ENCODE measurements around the gene IDE. TPM values are rescaled to one million over a fixed set of nuclear protein-coding genes. Genes with fewer than 3 reads are reported as not detected.

IDE gene
- total RNA-seq, 1 donor from 2014 or later, result 19.6 TPM

DNA sequence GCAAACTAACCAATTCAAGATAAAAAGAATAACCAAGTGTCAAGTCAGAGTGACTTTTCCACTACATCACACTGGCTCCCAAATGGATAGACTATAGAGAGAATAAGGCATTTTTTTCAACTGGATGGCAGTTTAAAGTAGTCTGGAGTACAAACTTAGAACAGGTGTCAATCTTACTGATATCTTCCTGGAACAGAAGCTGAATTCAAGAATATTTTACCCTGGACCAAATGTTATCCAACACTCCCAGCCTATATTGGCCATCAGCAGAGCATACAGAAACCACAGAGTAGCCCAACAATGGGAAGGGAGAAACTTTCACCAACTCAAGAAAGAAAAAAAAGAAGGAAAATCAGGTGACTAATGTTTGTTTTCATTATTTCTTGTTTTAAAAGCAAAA lies 11.5 kb downstream of the IDE start:
- TF ChIP-seq, protein P1, sequence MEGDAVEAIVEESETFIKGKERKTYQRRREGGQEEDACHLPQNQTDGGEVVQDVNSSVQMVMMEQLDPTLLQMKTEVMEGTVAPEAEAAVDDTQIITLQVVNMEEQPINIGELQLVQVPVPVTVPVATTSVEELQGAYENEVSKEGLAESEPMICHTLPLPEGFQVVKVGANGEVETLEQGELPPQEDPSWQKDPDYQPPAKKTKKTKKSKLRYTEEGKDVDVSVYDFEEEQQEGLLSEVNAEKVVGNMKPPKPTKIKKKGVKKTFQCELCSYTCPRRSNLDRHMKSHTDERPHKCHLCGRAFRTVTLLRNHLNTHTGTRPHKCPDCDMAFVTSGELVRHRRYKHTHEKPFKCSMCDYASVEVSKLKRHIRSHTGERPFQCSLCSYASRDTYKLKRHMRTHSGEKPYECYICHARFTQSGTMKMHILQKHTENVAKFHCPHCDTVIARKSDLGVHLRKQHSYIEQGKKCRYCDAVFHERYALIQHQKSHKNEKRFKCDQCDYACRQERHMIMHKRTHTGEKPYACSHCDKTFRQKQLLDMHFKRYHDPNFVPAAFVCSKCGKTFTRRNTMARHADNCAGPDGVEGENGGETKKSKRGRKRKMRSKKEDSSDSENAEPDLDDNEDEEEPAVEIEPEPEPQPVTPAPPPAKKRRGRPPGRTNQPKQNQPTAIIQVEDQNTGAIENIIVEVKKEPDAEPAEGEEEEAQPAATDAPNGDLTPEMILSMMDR (conservative IDR thresholded peaks at IDR 0.05; ENCODE audit: low read depth, low read length), result no peak
- DNase-seq (ENCODE audit: low read depth), result no peak
- H3K4me3 ChIP-seq (ENCODE audit: low read depth, low read length), result no peak overlapping the region

DNA sequence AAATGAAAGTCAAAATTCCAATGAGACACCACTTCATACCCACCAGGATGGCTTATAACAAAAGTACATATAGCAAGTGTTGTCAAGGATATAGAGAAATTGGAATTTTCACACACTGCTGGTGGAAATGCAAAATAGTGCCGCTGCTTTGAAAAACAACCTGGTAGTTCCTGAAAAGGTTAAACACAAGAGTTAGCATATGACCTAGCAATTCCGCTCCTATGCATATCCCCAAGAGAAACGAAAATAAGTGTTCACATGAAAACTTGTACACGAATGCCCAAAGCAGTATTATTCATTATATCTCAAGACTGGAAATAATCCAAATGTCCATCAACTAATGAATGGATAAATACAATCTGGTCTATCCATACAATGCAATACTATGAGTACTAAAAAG lies 14.8 kb downstream of the IDE start:
- DNase-seq (ENCODE audit: low read depth), result no peak
- TF ChIP-seq, protein P1 (conservative IDR thresholded peaks at IDR 0.05; ENCODE audit: low read depth, low read length), result no peak
- H3K4me3 ChIP-seq (ENCODE audit: low read depth, low read length), result no peak overlapping the region

DNA sequence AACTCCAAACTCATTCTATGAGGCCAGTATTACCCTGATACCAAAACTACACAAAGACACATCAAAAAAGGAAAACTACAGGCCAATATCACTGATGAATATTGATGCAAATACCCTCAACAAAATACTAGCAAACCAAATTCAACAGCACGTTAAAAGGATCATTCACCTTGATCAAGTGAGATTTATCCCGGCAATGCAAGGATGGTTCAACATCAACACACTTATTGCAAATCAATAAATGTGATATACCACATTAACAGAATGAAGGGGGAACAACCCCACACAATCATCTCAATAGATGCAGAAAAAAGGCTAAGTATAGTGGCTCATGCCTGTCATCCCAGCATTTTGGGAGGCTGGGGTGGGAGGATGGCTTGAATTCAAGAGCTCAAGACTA lies 19.9 kb downstream of the IDE start:
- TF ChIP-seq, protein P1 (conservative IDR thresholded peaks at IDR 0.05; ENCODE audit: low read depth, low read length), result no peak
- no peak overlapping the region for H3K4me3 ChIP-seq (ENCODE audit: low read depth, low read length)
- no peak for DNase-seq (ENCODE audit: low read depth)

DNA sequence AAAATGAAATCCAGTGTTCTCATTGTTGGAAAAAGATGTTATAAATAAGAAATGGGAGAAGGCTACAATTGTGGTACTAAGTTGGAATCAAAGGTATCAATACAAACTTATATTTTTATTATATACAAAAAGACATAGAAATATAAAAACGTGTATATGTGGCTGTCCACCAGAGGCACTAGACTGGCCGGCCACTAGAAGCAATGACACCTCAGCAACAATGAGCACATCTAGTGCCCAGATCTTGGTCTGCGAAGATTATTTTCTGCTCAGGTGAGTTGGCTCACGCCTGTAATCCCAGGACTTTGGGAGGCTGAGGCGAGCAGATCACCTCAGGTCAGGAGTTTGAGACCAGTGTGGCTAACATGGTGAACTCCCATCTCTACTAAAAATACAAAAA lies 21.6 kb downstream of the IDE start:
- TF ChIP-seq, protein P1 (conservative IDR thresholded peaks at IDR 0.05; ENCODE audit: low read depth, low read length), result peak; percentile 44
- DNase-seq (ENCODE audit: low read depth), result no peak
- H3K4me3 ChIP-seq (ENCODE audit: low read depth, low read length), result no peak overlapping the region

DNA sequence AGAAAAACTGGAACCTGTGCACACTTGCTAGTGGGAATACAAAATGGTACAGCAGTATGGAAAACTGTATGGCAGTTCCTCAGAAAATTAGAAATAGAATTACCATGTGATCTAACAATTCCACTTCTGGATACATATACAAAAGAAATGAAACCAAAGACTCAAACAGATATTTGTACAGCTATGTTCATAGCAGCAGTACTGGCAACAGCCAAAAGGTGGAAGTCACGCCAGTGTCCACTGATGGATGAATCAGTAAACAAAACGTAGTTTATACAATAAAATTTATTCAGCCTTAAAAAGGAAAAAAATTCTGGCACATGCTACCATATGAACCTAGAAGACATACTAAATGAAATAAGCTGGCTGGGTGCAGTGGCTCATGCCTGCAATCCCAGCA lies 23.0 kb downstream of the IDE start:
- DNase-seq (ENCODE audit: low read depth), result no peak
- TF ChIP-seq, protein P1 (conservative IDR thresholded peaks at IDR 0.05; ENCODE audit: low read depth, low read length), result peak; percentile 8
- no peak overlapping the region for H3K4me3 ChIP-seq (ENCODE audit: low read depth, low read length)

DNA sequence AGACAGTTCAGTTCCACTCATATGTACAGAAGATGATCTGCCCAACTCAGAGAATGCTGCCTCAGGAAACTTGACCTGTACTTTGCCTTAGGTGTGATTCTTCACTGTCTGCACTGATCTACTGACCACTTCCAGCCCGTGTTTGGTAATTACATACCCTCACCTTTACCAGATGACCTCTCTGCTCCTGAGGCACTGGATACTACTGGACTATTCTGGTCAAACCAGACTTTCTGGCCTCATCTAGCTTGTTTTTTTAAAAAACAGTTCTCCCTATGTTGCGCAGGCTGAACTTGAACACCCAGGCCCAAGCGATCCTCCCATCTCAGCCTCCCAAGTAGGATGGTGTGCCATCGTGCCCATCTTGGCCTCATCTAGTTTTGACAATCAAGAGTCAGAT lies 26.2 kb downstream of the IDE start:
- TF ChIP-seq, protein P1 (conservative IDR thresholded peaks at IDR 0.05; ENCODE audit: low read depth, low read length), result no peak
- DNase-seq (ENCODE audit: low read depth), result no peak
- no peak overlapping the region for H3K4me3 ChIP-seq (ENCODE audit: low read depth, low read length)

DNA sequence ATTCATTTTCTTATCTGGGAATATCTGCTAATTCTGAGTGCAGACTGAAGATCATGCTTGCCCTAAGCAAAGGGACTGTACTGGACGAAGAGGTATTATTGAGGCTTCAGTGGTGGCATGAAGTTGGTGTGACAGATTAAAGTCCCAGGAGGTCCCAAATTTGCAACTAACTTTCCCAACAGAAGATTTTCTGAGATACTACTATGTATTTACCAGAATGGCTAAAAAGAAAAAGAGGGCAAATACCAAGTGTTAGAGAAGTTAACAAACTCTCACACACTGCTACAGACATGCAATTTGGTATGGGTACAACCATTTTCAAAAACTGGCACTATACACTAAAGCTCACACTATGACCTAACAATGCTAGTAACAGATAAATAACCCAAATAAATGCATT lies 28.3 kb downstream of the IDE start:
- TF ChIP-seq, protein P1 (conservative IDR thresholded peaks at IDR 0.05; ENCODE audit: low read depth, low read length), result no peak
- DNase-seq (ENCODE audit: low read depth), result no peak
- no peak overlapping the region for H3K4me3 ChIP-seq (ENCODE audit: low read depth, low read length)

Measured in epithelial cell of proximal tubule (primary cell).